Liver (tissue), 3 donors: ENCODE data around the gene MEGF6.

Source experiments
- CTCF ChIP-seq: fragments of 150-350 bp; IDR thresholded peaks from 2 replicates; pipeline ENCODE4 v1.5.1; 2017; ENCODE audit warnings: improper control_type of control experiment, low read depth, low read length; ENCODE audit not compliant: missing input control
- RXRA ChIP-seq, 2 donors: IDR thresholded peaks; 2 replicates each; pipeline ENCODE4 v1.6.1; 2017 to 2018; ENCODE audit warnings: antibody characterized with exemption in 2 of 2, mild to moderate bottlenecking in 1 of 2
- TAF1 ChIP-seq: conservative IDR thresholded peaks from 2 replicates; pipeline ENCODE4 v1.6.1; 2016; ENCODE audit warnings: antibody characterized with exemption, mild to moderate bottlenecking
- donor health status: healthy.
- donor health status: healthy.

- TF ChIP-seq CTCF, result no peak
- no peak for TF ChIP-seq RXRA (IDR thresholded peaks at IDR 0.05)
- TF ChIP-seq TAF1, result no peak
Observed at GRCh38 chr1:3623441-3624199, 12.3 kb upstream of the MEGF6 start.
